Neural progenitor cell (in vitro differentiated cells): Measurements from ENCODE around the gene NKD1. TPM values are rescaled to one million over a fixed set of nuclear protein-coding genes. Genes with fewer than 3 reads are reported as not detected.

Source experiments
- DNase-seq: peaks from one replicate; pipeline ENCODE4 v3.0.0-alpha.2; 2016; ENCODE audit warnings: low spot score
- H2AFZ ChIP-seq: fragments of 200-600 bp; sonication (generic); replicated peaks from 2 replicates; pipeline ENCODE4 v1.6.1; 2016; ENCODE audit warnings: antibody characterized with exemption
- H3F3A ChIP-seq: fragments of 200-600 bp; sonication (generic); 2 replicates; pipeline ENCODE4 v1.6.1; 2016; ENCODE audit warnings: antibody characterized with exemption, low read depth
- H3K27ac ChIP-seq: fragments of 200-600 bp; sonication (generic); 2 replicates; pipeline ENCODE4 v1.5.1; 2016; ENCODE audit warnings: mild to moderate bottlenecking
- H3K27me3 ChIP-seq: fragments of 200-600 bp; sonication (generic); 2 replicates; pipeline ENCODE4 v1.6.1; 2016; ENCODE audit warnings: mild to moderate bottlenecking, moderate library complexity
- H3K36me3 ChIP-seq: fragments of 200-600 bp; sonication (generic); 2 replicates; pipeline ENCODE4 v1.5.1; 2016
- H3K4me1 ChIP-seq: fragments of 200-600 bp; sonication (generic); 2 replicates; pipeline ENCODE4 v1.6.1; 2016; ENCODE audit warnings: mixed run types
- H3K4me2 ChIP-seq: fragments of 200-600 bp; sonication (generic); 2 replicates; pipeline ENCODE4 v1.6.1; 2016
- H3K4me3 ChIP-seq: fragments of 200-600 bp; sonication (generic); 2 replicates; pipeline ENCODE4 v1.5.1; 2016
- H3K79me2 ChIP-seq: fragments of 200-600 bp; sonication (generic); 2 replicates; pipeline ENCODE4 v1.6.1; 2016; ENCODE audit warnings: low read depth
- H3K9ac ChIP-seq: fragments of 200-600 bp; sonication (generic); 2 replicates; pipeline ENCODE4 v1.6.1; 2016
- H3K9me3 ChIP-seq: fragments of 200-600 bp; sonication (generic); 2 replicates; pipeline ENCODE4 v1.5.1; 2016; ENCODE audit warnings: low read depth
- H4K20me1 ChIP-seq: fragments of 200-600 bp; sonication (generic); 2 replicates; pipeline ENCODE4 v1.6.1; 2016; ENCODE audit warnings: low read depth
- H3K27ac Mint-ChIP-seq: 3 replicates; pipeline ENCODE4 v1.8.0; 2021; ENCODE audit warnings: mixed read lengths
- H3K27me3 Mint-ChIP-seq: 2 replicates; pipeline ENCODE4 v1.8.0; 2022; ENCODE audit warnings: low read depth, mild to moderate bottlenecking, inconsistent platforms, moderate library complexity, mixed read lengths; ENCODE audit not compliant: insufficient read depth
- H3K36me3 Mint-ChIP-seq: 3 replicates; pipeline ENCODE4 v1.8.0; 2021; ENCODE audit warnings: mixed read lengths
- H3K4me1 Mint-ChIP-seq: 3 replicates; pipeline ENCODE4 v1.8.0; 2021; ENCODE audit warnings: mixed read lengths
- H3K4me3 Mint-ChIP-seq: 3 replicates; pipeline ENCODE4 v1.8.0; 2021; ENCODE audit warnings: mild to moderate bottlenecking, moderate library complexity, mixed read lengths
- H3K9me3 Mint-ChIP-seq: 3 replicates; pipeline ENCODE4 v1.8.0; 2020; ENCODE audit warnings: mixed read lengths
- EZH2 ChIP-seq: fragments of 200-600 bp; sonication (generic); IDR thresholded peaks from 2 replicates; pipeline ENCODE4 v1.6.1; 2017; ENCODE audit warnings: antibody characterized with exemption, mild to moderate bottlenecking, moderate library complexity
- EZH2phosphoT487 ChIP-seq: fragments of 200-600 bp; sonication (generic); IDR thresholded peaks from 2 replicates; pipeline ENCODE4 v1.6.1; 2017; ENCODE audit warnings: antibody characterized with exemption
- total RNA-seq: library from RNA; depleted of rRNA; stranded (reverse); fragments of >200 nt; gene quantifications from 2 replicates; pipeline ENCODE4 v1.2.3, GENCODE V29; 2015; ENCODE audit warnings: low replicate concordance
- TF ChIP-seq, protein P1 (sequence below): fragments of 200-600 bp; sonication (generic); IDR thresholded peaks from 2 replicates; pipeline ENCODE4 v1.5.1; 2017; ENCODE audit warnings: antibody characterized with exemption, mild to moderate bottlenecking

The NKD1 gene
- total RNA-seq, 1 donor from 2014 or later = 5.3 TPM

DNA sequence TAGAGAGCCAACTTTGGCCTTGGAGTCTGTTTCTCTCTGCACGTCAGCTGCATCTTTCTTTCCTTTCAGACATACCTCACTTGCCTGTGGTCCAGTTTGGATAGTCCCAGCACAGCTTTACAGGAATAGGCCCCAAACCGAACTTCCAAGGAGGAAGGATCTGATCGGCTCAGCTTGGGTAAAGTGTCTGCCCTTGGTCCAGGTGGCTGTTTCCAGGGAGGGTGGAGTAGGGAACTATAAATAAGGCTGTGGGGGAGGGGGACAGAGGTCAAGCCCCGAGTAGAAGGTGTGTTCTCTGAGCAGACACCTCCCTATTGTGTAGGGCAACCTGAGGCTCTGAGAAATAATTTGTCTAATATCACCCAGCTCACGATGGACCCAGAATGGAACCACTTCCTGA, 29.2 kb upstream of the NKD1 start:
- Mint-ChIP-seq H3K27ac (no peak overlapping the region), H3K9me3 (peaks cover 30% of the 10 kb centered on the region), H3K4me3 (no peak overlapping the region), H3K27me3 (peaks cover 4% of the 10 kb centered on the region), H3K4me1 (peaks cover 16% of the 10 kb centered on the region), H3K36me3 (peaks cover 7% of the 10 kb centered on the region)
- Histone ChIP-seq H3K27ac (no peak overlapping the region), H2AFZ (no peak overlapping the region), H3K4me2 (no peak overlapping the region), H3K4me3 (no peak overlapping the region), H3K9me3 (peaks cover 5% of the 10 kb centered on the region), H4K20me1 (no peaks in the 10 kb centered on the region), H3K4me1 (no peaks in the 10 kb centered on the region), H3K79me2 (no peaks in the 10 kb centered on the region), H3K27me3 (no peaks in the 10 kb centered on the region), H3F3A (no peaks in the 10 kb centered on the region), H3K36me3 (no peaks in the 10 kb centered on the region), H3K9ac (no peak overlapping the region)
- TF ChIP-seq EZH2phosphoT487 (no peak), EZH2 (no peak)
- TF ChIP-seq, protein P1, sequence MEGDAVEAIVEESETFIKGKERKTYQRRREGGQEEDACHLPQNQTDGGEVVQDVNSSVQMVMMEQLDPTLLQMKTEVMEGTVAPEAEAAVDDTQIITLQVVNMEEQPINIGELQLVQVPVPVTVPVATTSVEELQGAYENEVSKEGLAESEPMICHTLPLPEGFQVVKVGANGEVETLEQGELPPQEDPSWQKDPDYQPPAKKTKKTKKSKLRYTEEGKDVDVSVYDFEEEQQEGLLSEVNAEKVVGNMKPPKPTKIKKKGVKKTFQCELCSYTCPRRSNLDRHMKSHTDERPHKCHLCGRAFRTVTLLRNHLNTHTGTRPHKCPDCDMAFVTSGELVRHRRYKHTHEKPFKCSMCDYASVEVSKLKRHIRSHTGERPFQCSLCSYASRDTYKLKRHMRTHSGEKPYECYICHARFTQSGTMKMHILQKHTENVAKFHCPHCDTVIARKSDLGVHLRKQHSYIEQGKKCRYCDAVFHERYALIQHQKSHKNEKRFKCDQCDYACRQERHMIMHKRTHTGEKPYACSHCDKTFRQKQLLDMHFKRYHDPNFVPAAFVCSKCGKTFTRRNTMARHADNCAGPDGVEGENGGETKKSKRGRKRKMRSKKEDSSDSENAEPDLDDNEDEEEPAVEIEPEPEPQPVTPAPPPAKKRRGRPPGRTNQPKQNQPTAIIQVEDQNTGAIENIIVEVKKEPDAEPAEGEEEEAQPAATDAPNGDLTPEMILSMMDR = no peak
- DNase-seq = no peak

DNA sequence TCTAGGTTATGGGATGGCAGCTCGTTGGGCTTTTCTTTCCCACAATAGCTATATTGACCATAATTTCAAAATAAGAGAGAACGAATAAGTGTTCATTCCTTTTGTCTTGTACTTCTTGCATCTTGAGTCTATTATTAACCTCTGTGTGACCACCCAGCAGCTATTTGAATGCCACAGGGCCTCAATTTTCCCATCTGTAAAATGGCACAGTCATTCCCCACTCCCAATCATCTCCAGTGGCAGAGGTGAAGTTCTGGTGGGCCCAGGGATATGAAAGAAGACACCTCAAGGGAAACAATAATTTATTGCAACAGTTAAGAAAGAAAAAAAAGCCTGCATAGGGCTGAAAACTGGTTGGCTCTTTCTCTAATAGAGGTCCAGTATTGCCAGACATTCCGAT, 28.6 kb upstream of the NKD1 start:
- Mint-ChIP-seq H3K4me1 (peaks cover 16% of the 10 kb centered on the region), H3K9me3 (peaks cover 30% of the 10 kb centered on the region), H3K4me3 (no peak overlapping the region), H3K27ac (no peak overlapping the region), H3K27me3 (peaks cover 7% of the 10 kb centered on the region), H3K36me3 (peaks cover 7% of the 10 kb centered on the region)
- H3K4me1 ChIP-seq = no peaks in the 10 kb centered on the region
- peaks cover 5% of the 10 kb centered on the region for H3K9me3 ChIP-seq
- H3K79me2 ChIP-seq = no peaks in the 10 kb centered on the region
- no peak overlapping the region for H3K9ac ChIP-seq
- H4K20me1 ChIP-seq = no peaks in the 10 kb centered on the region
- H3K27me3 ChIP-seq = no peaks in the 10 kb centered on the region
- H3K36me3 ChIP-seq = no peaks in the 10 kb centered on the region
- no peak overlapping the region for H3K27ac ChIP-seq
- no peaks in the 10 kb centered on the region for H3F3A ChIP-seq
- H3K4me2 ChIP-seq = no peak overlapping the region
- DNase-seq = no peak
- H2AFZ ChIP-seq = no peak overlapping the region
- TF ChIP-seq EZH2phosphoT487 (no peak), EZH2 (no peak)
- TF ChIP-seq, protein P1 = no peak
- H3K4me3 ChIP-seq = no peak overlapping the region

DNA sequence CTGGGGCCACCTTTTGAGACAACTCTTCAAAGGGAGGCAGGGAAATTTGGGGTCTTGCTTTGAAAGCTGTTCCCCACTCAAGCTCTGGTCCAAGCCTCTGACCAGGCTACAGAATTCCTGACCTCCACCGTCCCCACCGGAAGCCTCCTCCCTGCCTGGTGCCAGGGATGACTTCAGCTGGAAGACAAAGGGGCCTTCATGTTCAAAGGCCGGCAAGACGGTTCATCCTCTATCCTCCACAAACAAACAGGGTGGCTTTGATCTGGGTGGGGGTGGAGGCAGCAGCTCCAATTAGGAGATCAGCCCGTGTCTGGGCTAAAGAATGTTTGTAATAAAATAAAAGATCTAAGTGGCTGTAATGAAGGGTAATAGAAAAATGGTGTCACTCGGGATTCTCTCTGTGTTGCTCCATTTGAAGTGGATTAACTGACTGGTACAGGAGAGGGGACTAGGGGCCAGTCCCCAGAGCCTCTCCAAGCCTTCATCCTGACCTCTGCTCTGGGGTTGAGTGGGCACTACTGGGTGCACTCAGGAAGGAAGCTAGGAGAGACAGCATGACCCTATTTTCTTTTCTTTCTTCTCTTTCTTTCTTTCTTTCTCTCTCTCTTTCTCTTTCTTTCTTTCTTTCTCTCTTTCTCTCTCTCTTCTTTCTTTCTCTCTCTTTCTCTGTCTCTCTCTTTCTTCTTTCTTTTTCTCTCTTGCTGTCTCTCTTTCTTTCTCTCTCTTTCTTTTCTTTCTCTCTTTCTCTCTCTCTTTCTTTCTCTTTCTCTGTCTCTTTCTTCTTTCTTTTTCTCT, 27.5 kb upstream of the NKD1 start:
- peaks cover 16% of the 10 kb centered on the region for H3K4me1 Mint-ChIP-seq
- H3K9me3 Mint-ChIP-seq = peaks cover 22% of the 10 kb centered on the region
- peaks cover 12% of the 10 kb centered on the region for H3K27me3 Mint-ChIP-seq
- Histone ChIP-seq H3K27ac (no peak overlapping the region), H4K20me1 (no peaks in the 10 kb centered on the region), H3K79me2 (no peaks in the 10 kb centered on the region), H3K4me1 (no peaks in the 10 kb centered on the region), H3K4me2 (no peak overlapping the region), H3K9ac (no peak overlapping the region), H3K9me3 (peaks cover 5% of the 10 kb centered on the region), H3K36me3 (no peaks in the 10 kb centered on the region), H3K4me3 (no peak overlapping the region), H3F3A (no peaks in the 10 kb centered on the region), H3K27me3 (no peaks in the 10 kb centered on the region), H2AFZ (no peak overlapping the region)
- TF ChIP-seq EZH2 (no peak), EZH2phosphoT487 (no peak)
- TF ChIP-seq, protein P1 = no peak
- H3K36me3 Mint-ChIP-seq = peaks cover 7% of the 10 kb centered on the region
- no peak for DNase-seq
- H3K4me3 Mint-ChIP-seq = no peak overlapping the region
- H3K27ac Mint-ChIP-seq = peak overlapping the region; percentile 65
